ENCODE data around the gene DIDO1.

Gene DIDO1

DNA sequence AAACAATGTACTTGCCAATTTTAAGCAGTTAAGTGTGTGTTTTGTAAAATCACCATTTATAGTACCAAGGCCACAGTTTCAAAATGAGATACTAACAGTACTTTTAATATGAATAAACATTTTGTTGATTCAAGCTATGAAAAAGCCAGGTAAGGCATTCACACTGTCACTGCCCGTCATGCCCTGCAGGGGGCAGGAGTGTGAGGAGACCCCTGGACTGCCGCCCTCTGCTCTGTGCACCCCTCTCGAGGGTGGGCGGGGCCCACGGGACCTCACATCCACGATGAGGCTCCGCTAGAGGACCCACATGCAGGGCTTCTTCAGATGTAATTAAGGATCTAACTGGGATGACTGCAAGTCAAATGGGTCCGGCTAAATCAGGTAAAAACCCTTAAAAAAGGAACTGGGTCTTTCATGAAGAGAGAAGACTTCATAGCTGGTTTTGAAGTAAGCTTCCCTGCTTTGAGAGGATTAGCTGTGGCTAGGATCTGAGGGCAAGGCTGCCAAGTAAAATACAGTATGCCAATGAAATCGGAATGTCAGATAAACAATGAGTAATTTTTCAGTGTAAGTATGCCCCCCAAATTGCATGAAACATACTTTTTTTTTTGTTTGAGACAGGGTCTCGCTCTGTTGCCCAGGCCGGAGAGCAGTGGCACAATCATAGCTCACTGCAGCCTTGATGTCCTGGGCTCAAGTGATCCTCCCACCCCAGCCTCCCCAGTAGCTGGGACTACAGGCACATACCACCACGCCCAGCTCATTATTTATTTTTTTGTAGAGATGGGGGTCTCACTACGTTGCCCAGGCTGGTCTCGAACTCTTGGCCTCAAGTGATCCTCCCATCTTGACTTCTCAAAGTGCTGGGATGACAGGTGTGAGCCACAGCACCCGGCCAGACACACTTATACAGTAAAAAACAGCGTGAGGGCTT is 18.7 kb downstream of the DIDO1 start:
- no peak for DNase-seq

DNA sequence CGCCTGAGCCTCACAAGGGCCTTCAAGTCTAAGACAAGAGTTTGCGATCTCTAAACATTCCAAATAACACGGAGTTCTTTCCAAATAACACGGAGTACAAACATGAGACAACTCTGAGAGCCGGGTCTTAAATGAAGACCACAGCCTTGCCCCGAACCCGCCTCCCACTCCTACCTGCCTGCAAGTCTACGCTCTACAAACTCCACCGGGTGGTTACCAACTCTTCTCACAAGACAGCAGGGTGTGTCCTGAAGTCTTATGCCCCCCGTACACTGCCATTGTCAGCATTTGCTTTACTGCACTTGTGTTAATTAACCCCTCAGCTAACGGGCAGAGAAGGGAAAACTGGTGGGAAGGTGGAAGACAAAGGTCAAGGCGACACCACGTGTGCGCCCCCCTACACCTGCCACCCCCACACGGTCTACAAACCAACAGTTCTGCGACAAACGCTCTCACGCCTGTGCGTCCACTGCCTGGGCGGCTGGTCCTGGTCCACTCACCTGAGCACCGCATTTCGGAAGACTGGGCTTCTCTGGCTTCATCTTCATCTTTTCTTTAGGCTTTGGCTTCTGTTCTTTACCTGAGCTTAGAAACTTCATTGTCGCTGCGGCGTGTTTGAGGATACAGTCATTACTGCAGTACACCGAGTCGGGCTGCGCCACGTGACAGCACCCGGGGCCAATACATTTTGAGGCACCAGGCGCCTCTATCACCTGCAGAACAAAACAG is 19.5 kb downstream of the DIDO1 start:
- DNase-seq: no peak

DNA sequence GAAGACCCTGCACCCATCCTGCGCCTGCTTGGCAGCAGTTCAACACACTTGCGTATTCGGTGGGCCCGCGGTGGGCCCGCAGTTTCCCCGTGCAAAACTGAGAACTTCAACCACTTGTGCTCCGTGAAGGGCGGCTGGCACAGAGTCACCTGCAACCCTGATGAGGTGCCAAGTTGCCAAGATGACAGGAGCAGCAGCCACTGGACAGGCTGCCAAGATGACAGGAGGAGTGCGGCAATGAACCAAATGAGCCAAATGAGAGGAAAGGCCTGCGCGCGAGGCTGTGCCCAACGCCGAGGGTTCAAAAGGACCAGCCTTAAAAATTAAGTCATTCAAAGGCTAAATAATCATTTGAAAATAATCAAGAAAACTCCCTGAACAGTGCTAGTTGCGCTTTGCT is 20.1 kb downstream of the DIDO1 start:
- DNase-seq: no peak

DNA sequence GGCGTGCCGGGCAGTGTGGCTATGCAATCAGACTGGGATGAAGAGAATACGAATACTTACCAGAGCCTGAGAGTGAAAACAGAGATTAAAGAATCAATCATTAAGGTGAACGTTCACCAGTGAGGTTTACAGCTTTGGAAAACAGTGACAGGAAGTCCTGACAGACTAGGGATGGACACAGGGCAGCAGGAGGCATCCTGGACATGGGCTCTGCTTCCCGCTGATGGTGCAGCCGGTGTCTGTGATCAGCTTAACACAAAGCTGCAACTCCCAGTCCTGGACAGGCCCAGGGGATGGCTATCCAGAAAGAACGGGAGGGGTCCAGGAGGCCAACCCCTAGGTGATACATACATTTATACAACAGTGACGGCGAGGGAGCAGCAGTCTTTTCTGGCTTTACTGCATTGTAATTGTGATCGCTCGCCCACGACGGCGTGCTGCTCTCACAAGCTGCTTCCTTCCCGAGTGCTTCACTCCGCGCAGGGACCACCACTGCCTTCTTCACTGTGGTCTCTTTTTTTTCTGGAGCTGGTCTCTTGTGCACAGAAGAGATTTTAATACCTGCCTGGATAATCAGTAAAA is 20.7 kb downstream of the DIDO1 start:
- DNase-seq: no peak

DNA sequence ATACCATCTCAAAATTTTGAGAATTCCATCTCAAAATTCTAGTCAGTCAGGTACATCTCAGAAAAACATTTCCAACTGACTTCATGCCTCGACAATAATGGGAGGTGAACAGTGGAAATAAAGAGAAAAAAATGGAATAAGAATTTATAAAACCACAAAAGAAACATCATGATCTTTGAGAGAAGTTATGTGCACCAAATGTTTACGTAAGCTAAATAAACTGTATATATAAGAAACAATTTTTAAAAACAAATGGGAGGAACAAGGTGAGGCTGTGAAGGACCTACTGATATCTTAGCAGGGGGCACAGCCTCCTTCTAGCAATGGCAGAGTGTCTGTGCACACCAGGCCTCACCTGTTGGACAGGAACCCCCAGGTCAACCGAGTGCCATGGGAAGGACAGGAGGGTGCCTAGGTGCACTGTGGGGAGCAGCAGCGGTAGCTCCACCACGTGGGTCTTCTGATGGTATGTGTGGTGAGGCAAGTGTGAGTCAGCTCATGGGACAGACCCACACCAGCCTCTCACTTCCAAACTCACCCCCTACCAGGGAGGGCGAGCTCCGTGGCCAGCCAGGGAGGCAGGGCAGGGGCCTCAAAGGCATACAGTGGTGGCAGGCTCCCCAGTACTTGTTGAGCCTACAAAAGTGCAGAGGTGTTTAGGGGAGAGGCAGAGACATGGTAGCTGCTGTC is 23.2 kb downstream of the DIDO1 start:
- DNase-seq: no peak

DNA sequence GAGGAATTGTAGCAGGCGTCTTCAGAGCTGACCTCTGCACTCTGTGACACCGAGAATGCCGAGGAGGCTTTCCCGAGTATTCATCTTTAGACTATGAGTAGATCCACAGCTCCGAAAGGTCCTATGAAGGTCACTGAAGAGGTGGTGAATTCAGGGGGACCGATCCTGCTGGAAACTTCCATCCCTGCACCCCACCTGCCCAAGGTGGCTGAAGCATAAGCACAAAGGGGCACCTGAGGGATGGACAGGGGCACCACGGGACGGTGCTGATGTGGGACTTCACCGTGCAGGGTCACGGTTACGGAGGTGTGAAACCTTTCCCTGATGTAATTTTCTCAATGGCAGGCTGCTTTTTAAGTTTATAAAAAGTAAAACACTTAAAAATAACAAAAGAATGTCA is 24.4 kb downstream of the DIDO1 start:
- DNase-seq: no peak

DNA sequence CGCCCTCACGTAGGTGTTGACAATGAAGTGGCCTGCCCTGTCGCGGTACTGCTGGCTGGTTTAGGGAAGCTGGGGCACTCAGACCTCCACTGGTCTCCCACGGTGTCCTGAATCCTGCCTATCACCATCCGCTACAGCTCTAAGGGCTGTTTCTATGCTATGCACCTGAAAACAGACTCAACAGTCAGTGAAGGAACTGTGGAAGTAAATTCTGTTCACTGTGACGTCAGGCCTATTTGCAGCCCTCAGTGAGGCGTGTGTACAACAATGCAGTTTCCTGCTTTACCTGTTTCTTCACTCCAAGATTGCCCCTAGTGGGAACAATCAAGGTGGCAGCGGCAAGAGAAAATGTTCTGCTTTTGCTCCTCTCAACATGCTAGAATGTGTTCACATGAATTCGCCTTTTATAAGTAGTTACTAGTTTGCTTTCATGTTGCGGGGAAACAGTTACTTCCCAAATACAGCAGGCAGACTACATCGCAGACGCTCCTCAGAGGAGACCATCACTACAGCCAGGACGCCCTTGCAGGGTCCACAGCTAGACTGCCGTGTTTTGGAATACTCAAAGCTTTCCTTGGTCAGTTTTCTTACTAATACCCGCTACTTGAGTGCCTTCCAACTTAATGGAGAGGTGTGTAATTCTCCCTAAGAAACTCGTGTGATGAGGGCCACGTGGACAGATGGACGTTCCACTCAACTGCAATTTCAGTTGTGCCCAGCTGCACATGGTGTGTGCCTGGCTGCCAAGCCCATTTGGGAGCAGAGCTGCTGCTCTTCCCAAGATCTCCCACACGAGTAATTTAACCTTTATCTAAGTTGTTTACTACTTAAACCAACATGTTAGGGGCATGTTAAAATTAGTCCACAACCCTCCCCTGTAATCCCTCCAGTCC is 25.4 kb downstream of the DIDO1 start:
- DNase-seq: peak; percentile 48

DNA sequence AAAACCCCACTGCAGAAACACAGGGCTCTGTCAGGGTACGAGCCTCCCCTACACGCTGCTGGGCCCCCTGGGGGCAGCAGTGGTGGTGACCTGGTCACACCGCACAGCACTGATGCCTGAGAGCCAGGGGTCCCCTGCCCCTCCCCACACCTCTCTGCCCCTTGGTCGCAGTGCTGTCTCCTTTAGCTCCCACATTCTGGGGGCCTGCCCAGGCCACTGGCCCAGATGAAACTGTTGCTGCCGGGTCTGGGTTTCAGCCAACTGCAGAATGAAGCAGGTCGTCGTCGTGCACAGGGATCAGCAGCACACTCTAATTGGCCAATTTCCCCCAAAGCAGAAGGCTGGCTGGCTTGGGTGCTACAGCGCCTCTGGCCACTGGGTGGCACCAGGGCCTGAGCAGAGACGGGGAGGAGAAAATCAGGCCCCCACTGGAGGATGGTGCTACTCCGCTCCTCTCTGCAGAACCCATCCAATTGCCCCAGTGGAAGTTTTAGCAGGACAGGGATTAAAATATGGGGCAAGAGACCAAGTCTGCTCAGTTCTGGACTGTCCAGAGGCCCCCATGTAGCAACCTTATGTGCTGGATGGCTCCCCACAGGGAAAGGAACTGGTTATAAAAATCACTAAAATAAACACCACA is 26.1 kb downstream of the DIDO1 start:
- DNase-seq: peak; percentile 65

DNA sequence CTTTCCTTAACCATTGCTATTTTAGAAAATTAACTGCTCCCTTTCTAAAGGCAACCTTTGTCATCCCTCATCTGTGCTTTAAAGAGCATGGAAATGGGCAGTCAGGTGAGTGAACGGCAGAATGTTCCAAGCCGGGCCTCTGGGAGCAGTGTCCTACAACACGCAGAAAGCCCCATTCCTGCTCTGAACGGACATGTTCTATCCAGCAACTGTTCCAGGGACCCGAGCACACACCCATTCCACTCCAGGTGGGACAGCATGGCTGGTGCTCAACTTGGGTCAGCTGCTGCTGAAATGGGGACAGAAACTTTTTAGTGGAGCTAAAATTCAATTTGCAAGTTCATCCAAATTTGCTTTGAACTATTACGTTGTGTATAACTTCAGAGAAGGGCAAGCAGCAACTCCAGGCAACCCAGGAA is 26.7 kb downstream of the DIDO1 start:
- DNase-seq: no peak

DNA sequence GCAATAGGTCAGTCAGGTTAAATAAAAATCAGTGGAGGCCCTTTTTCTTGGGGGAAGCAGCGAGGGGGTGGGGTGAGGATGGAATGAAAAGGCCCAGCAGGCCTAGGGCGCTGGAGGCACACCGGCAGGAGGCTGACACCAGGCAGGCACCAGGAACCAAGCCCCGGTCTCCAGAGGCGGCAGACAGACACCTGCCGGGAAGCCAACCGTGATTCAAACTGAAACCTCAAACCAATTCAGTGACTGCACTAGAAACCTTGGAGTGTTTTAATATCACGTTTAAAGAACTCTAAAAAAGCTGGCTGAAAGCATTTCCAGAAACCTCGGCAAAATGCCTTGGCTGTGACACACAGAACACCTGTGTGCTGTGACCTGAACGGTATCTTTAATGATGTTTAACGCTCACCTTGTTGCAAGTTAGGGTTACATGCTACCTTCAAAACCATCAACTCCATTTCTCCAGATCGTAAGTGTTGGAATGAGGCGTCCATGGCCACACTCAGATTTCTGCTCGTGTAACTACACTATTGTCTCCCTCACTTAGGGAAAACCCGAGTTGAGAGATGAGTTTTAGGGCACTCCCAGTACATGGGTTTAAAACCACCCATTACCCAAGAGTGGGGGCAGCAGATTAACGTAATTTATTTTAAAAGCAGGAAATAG is 27.2 kb downstream of the DIDO1 start:
- DNase-seq: no peak

DNA sequence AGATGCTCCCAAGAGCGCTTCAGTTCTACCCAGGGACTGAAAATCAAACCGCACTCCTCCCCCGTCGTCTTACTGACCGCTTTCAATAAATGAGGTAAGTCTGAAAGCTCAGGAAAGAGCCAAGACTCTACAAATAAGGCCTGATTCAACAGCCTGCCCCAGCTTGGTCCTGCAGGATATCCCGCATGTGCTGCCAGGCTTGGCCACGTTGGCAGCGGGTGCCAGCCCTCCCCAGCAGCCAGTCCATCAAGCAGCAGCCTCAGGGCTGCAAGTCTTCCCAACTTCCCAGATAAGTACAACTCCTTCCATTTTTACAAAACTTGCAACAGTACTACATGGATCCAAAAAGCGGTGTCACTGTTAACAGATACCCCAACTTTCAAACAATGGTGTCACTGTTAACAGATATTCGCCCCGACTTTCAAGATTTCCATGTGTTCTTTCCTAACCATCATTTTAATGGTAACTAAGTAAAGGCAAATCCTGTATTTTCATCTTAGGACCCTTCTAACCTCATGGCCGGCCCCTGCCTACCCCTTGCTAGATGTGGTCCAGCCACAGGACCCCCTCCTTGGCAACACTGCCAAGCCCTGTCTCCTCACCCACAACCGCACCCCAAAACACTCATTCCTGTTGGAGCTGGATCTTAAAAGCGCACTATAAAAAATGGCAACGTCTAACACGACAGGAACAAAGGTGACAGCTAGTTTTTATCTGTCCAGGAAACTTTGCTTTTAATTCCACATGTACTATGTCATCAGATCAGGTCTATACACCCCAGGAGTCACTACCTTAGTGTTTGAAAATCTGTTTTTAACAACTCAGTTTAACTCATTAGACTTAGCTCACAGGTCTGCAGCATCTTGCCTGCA is 28.0 kb downstream of the DIDO1 start:
- DNase-seq: no peak

DNA sequence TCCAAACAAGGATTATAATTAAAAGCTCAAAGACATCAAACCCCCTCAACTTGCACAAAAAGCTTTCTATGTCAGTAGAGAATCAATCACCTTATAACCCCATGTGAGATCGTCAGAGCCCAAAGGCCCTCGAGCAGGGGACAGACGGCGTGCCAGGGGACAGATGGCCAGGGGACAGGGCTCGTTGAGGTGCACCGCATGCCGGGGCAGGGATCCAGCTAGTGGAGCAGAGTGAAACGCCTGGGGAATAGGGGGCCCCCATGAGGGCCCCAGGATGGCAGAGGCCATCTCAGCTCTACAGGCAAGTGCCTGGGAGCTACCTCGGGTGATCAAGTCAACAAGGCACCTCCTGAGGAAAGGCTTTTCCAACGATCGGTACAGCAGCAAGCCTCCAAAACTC is 28.6 kb downstream of the DIDO1 start:
- no peak for DNase-seq

DNA sequence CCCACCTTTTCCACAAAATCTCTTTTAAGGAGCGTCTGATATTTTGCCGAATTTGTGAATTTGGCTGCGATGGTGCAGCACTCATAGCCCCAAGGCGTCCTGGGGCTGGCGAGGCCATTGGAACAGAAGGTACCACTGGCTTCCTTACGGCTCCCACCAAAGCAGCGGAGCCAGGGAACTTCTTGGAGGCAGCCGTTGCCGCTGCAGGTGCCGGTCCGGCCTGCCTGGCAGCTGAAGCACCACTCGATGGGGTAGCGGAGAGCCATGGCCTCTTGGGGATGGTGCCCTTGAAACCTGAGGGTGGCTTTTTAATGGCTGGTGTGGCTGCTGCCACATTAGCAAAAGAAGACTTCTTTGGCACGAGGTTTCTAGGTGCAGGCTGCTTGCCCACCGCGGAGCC is 29.8 kb downstream of the DIDO1 start:
- no peak for DNase-seq

DNA sequence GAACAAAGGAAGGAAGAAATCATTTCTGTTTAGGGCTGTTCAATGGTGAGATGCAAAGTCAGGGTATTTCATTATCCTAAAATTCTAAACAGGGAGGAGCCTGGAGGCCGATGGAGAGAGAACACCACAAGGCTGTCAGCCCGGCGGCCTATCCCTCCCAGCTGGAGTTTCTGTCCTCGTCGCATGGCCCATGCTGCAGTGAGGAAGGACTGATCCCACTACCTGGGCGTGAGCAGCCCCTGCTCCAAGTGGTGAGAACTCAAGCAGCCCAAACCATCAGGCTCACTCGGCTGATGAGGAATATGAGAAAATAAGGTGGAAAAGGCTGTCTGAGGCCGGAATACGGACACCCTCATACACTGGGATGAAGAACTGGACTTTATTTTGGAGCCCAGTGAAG is 30.8 kb downstream of the DIDO1 start:
- DNase-seq: no peak

DNA sequence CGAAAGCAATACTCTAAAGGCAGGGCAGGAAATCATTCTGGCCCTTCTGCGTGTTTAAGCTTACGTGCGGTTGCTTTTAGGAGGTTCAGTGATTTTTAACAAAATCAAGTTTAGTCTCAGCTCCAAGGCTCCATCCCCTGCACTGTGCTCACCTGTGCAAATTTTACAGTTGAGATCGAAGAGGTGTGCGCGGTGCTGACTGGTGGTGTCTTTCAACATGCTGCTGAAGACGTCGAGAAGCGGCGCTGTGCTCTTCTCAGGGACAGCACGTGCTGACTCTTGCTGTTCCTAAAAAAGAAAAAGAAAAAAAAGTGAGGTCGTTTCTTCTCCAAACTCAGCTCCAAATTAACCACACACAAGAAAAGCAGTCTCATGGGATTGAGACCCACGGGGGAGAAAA is 32.0 kb downstream of the DIDO1 start:
- DNase-seq: no peak

DNA sequence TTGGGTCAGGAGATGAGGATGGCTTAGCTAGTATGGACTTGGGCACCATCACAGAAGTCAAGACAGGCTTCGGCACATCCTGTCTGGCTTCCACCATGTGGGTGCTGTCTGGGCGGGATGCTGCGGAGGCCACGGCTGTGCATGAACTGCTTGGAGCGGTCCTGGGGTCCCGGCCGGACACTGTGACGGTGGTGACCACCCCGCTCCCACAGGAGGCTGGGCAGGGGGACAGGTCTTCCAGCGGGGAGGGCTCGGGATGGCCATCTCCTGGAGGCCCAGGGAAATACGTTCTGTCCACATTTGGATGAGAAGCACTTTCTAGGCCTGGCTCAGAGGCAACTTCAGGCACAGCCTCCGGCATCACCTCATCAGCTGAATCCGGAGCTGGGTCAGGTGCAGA is 32.6 kb downstream of the DIDO1 start:
- no peak for DNase-seq

DNA sequence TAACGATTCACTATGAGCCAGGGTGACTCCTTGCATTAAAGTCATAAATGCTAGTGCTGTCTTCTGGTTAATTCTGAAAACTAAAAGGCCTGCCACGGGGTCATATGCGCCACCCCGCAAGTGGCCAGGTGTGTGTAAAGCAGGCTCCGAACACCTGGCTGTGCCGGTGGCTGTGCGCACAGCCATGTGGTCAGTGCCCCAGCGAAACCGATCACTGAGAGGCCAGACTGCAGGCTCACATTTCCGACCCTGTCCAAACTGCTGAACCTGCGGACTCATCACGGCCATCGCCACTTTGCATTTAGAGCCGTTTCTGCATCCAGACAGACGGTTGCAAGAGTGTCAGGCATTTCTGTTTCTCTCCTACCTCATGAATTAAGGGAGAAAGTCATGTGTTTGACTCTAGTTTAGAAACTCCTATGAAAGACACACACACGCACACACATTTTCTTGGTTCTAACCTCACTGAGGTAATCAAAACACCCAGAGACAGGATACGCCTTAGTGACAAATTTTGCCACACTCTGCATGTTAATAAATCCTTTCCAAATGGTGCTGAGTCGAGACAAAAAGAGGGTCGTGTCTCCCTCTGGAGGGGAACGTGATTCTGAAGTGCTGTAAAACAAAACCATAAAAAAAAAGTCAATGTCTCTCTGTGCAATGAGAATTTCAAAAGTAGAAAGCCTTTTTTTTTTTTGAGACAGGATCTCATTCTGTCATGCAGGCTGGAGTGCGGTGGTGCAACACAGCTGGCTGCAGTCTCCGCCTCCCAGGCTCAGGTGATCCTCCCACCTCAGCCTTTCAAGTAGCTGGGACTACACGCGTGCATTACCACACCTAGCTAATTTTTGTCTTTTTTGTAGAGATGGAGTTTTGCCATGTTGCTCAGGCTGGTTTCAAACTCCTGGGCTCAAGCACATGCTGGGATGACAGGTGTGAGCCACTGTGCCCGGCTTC is 33.7 kb downstream of the DIDO1 start:
- no peak for DNase-seq

DNA sequence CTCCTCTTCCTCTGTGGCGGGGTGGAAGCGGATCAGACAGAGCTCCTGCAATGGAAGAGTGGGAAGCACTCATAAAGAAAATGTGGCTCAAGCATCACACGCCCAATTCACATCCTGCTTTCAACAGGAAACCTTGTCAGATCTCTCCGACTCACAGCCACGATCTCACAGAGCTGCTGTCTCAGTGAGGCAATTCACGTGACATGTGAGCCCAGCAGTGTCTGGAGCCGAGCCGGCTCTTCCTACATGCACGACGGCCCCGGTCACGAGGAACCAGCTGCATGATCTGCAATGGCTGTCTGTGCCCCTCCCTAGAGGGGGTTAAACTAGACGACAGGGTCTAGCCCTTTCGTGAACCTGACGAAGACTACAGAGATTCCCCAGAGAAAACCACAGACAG is 35.2 kb downstream of the DIDO1 start:
- DNase-seq: no peak

DNA sequence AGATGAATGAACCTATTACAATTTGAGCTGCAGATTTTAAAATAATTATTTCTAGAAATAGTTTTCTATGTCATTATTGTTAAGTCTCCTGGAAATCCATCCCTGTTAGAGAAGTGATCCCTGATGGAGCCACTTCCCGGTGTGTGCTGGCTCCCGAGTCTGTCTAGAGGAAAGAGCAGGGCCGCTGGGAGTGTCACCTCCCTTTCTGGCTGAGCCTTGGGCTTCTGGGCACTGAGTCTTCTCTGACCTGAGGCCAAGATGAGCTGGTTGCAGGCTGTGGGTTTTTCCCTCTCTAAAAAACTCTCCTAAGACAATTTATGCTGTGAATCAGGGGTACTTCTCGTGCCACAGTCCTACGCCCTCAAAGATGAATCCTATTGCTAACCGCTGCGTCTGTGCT is 35.9 kb downstream of the DIDO1 start:
- DNase-seq: no peak
